Measurements from ENCODE around the gene ARID4B. TPM values are rescaled to one million over a fixed set of nuclear protein-coding genes. Genes with fewer than 3 reads are reported as not detected.
"Not testable (repeated sequence)": the region's sequence is repeated elsewhere in the genome, so short reads cannot be mapped to it uniquely, and the experiment has no call there.

ARID4B gene
- total RNA-seq, 1 experiment from 2014 or later: 16.8 TPM

- H3K27ac ChIP-seq (ENCODE audit: low read length): no peak overlapping the region
- no peaks in the 10 kb centered on the region for H3K4me1 ChIP-seq (ENCODE audit: insufficient read depth, low read length)
- H3K79me2 ChIP-seq (ENCODE audit: low read length): no peaks in the 10 kb centered on the region
- no peak overlapping the region for H3K4me2 ChIP-seq (ENCODE audit: low read length)
- ATAC-seq (no peak), DNase-seq (no peak)
- H3K36me3 ChIP-seq (ENCODE audit: low read depth, low read length): no peaks in the 10 kb centered on the region
- H3K4me3 ChIP-seq (ENCODE audit: low read length): no peak overlapping the region
- H3K9me3 ChIP-seq (ENCODE audit: low read length): no peaks in the 10 kb centered on the region
- no peaks in the 10 kb centered on the region for H4K20me1 ChIP-seq (ENCODE audit: low read length)
- H3K27me3 ChIP-seq (ENCODE audit: low read length): no peaks in the 10 kb centered on the region
- no peak overlapping the region for H3K9ac ChIP-seq (ENCODE audit: low read length)
- TF ChIP-seq, protein P1, sequence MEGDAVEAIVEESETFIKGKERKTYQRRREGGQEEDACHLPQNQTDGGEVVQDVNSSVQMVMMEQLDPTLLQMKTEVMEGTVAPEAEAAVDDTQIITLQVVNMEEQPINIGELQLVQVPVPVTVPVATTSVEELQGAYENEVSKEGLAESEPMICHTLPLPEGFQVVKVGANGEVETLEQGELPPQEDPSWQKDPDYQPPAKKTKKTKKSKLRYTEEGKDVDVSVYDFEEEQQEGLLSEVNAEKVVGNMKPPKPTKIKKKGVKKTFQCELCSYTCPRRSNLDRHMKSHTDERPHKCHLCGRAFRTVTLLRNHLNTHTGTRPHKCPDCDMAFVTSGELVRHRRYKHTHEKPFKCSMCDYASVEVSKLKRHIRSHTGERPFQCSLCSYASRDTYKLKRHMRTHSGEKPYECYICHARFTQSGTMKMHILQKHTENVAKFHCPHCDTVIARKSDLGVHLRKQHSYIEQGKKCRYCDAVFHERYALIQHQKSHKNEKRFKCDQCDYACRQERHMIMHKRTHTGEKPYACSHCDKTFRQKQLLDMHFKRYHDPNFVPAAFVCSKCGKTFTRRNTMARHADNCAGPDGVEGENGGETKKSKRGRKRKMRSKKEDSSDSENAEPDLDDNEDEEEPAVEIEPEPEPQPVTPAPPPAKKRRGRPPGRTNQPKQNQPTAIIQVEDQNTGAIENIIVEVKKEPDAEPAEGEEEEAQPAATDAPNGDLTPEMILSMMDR (conservative IDR thresholded peaks at IDR 0.05; ENCODE audit: low read depth, low read length): no peak
- TF ChIP-seq EZH2phosphoT487 (IDR thresholded peaks at IDR 0.05; ENCODE audit: borderline replicate concordance, low read length): no peak
- no peak for TF ChIP-seq EZH2 (IDR thresholded peaks at IDR 0.05; ENCODE audit: low read length, unreplicated experiment)
- H3F3A ChIP-seq (ENCODE audit: low read length, unreplicated experiment): no peaks in the 10 kb centered on the region
- ChIA-PET CTCF (no interaction called here), POLR2A (ENCODE audit: unreplicated experiment) (no interaction called here)
- H2AFZ ChIP-seq (ENCODE audit: low read length): no peak overlapping the region
- no peaks in the 10 kb centered on the region for H3K9me2 ChIP-seq (replicated peaks; ENCODE audit: low read length)
- intact Hi-C loops (cut with micrococcal nuclease): no loop called here
- BruUV-seq (replicated peaks): no TSS peak
Measured at GRCh38 chr1:235215453-235215852, 112.5 kb downstream of the ARID4B start.

GRCh38 chr1:235214962-235215361 is 113.0 kb downstream of the ARID4B start:
- H3K4me2 ChIP-seq (ENCODE audit: low read length); H3K27me3 ChIP-seq (ENCODE audit: low read length); ATAC-seq; H2AFZ ChIP-seq (ENCODE audit: low read length); H3K27ac ChIP-seq (ENCODE audit: low read length); H4K20me1 ChIP-seq (ENCODE audit: low read length); H3K9me2 ChIP-seq (replicated peaks; ENCODE audit: low read length); DNase-seq; CTCF ChIA-PET; H3K9ac ChIP-seq (ENCODE audit: low read length); H3K9me3 ChIP-seq (ENCODE audit: low read length); POLR2A ChIA-PET (ENCODE audit: unreplicated experiment); H3K79me2 ChIP-seq (ENCODE audit: low read length); H3K4me1 ChIP-seq (ENCODE audit: insufficient read depth, low read length); intact Hi-C loops (cut with micrococcal nuclease); H3F3A ChIP-seq (ENCODE audit: low read length, unreplicated experiment); H3K36me3 ChIP-seq (ENCODE audit: low read depth, low read length); BruUV-seq (replicated peaks); H3K4me3 ChIP-seq (ENCODE audit: low read length): not testable (repeated sequence)

DNA sequence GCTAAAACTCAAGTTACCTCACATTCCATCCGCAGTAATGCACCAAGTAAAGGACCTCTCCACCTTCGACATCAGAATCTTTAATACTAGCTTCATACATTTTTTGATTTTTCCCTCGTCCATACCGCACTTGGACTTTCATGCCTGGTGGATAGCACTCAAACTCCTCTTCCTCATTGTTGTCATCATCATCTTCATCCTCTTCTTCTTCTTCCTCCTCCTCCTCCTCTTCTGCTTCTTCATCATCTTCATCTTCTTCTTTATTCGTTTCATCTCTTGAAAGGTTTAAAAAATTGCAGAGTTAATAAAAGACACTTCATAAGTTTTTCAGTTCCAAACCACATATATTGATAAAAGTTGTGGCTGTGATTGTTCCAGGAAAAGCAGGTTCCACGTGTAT is 114.2 kb downstream of the ARID4B start:
- intact Hi-C loops (cut with micrococcal nuclease): no loop called here
- ChIA-PET CTCF (no interaction called here), POLR2A (ENCODE audit: unreplicated experiment) (no interaction called here)
- H3K79me2 ChIP-seq (ENCODE audit: low read length): no peaks in the 10 kb centered on the region
- no peak overlapping the region for H3K9ac ChIP-seq (ENCODE audit: low read length)
- H3K9me3 ChIP-seq (ENCODE audit: low read length): no peaks in the 10 kb centered on the region
- ATAC-seq: no peak
- DNase-seq: no peak
- TF ChIP-seq EZH2phosphoT487 (IDR thresholded peaks at IDR 0.05; ENCODE audit: borderline replicate concordance, low read length) (no peak), EZH2 (IDR thresholded peaks at IDR 0.05; ENCODE audit: low read length, unreplicated experiment) (no peak)
- TF ChIP-seq, protein P1 (conservative IDR thresholded peaks at IDR 0.05; ENCODE audit: low read depth, low read length): no peak
- H3K27me3 ChIP-seq (ENCODE audit: low read length): no peaks in the 10 kb centered on the region
- no peaks in the 10 kb centered on the region for H3K4me1 ChIP-seq (ENCODE audit: insufficient read depth, low read length)
- H3K4me3 ChIP-seq (ENCODE audit: low read length): no peak overlapping the region
- no peaks in the 10 kb centered on the region for H4K20me1 ChIP-seq (ENCODE audit: low read length)
- H2AFZ ChIP-seq (ENCODE audit: low read length): no peak overlapping the region
- no peaks in the 10 kb centered on the region for H3K36me3 ChIP-seq (ENCODE audit: low read depth, low read length)
- H3F3A ChIP-seq (ENCODE audit: low read length, unreplicated experiment): no peaks in the 10 kb centered on the region
- H3K27ac ChIP-seq (ENCODE audit: low read length): no peak overlapping the region
- H3K9me2 ChIP-seq (replicated peaks; ENCODE audit: low read length): no peaks in the 10 kb centered on the region
- H3K4me2 ChIP-seq (ENCODE audit: low read length): no peak overlapping the region
- no TSS peak for BruUV-seq (replicated peaks)
